Activated T-cell treated with anti-CD3 and anti-CD28 coated beads, Interleukin-2, amount 50 U/mL, for 72 hours (primary cell): ENCODE results near the gene LDAF1. TPM values are rescaled to one million over a fixed set of nuclear protein-coding genes. Genes with fewer than 3 reads are reported as not detected.

ENCODE experiments used
- ATAC-seq, 2 donors: fragments of 150-1000 bp; cut with Tn5 transposase; replicated peaks in 1 of 2; 2 replicates each; pipeline ENCODE4 v1.10.0; 2021; ENCODE audit warnings: moderate library complexity in 2 of 2, mild to moderate bottlenecking in 1 of 2
- DNase-seq, 2 donors: peaks; one replicate each; pipeline ENCODE4 v3.0.0; 2021 to 2022; ENCODE audit warnings: mixed read lengths in 1 of 2
- H3K27ac Mint-ChIP-seq: one replicate; pipeline ENCODE4 v1.8.0; 2022; ENCODE audit warnings: mild to moderate bottlenecking, moderate library complexity, mixed read lengths
- H3K27me3 Mint-ChIP-seq: one replicate; pipeline ENCODE4 v1.8.0; 2022; ENCODE audit warnings: low read depth, mixed read lengths
- H3K36me3 Mint-ChIP-seq, 2 donors: one replicate each; pipeline ENCODE4 v1.8.0; 2022; ENCODE audit warnings: mixed read lengths in 2 of 2, mild to moderate bottlenecking in 1 of 2; ENCODE audit not compliant: insufficient read depth in 2 of 2
- H3K4me1 Mint-ChIP-seq: one replicate; pipeline ENCODE4 v1.8.0; 2022; ENCODE audit warnings: low read depth, mixed read lengths
- H3K4me3 Mint-ChIP-seq, 2 donors: one replicate each; pipeline ENCODE4 v1.8.0; 2022; ENCODE audit warnings: mild to moderate bottlenecking in 2 of 2, mixed read lengths in 2 of 2, moderate library complexity in 2 of 2
- H3K9me3 Mint-ChIP-seq, 2 donors: one replicate each; pipeline ENCODE4 v1.8.0; 2022; ENCODE audit warnings: mixed read lengths in 2 of 2
- total RNA-seq, 2 donors: library from RNA; stranded (reverse); gene quantifications; one replicate each; pipeline ENCODE4 v1.2.3, GENCODE V29; 2022

The LDAF1 gene
- total RNA-seq, 2 donors from 2014 or later, result 10.4 to 12.2 TPM

DNA sequence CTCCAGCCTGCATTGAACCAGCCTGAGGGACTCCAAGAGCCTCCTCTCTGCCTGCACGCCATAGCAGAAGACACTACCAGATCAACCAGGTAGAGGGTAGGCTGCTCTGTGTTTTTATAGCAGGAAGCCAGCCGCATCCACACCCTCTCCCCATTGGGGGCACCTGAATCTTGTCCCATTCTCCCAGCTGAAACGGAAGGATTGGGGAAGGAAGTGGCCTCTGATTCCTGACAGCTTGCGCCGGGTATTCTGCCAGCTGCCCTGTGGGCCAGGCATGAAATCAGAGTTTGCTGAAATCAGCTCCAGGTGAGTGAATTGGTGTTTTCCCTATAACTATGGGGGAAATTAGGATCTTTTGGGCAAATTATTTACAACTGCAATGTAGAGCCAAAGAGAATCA lies 53.0 kb downstream of the LDAF1 start, which contains the start of gene ZP2:
Gene ZP2, minus strand, starts transcription at position 89 of the 400 bp plus-strand sequence. Its CDS starts 27 bp downstream, at position 62.
- H3K27me3 Mint-ChIP-seq, result peaks cover 27% of the 10 kb centered on the region
- ATAC-seq (no peak), DNase-seq (no peak)
- no peaks in the 10 kb centered on the region for H3K36me3 Mint-ChIP-seq
- H3K4me3 Mint-ChIP-seq, result no peak within 1 kb of the TSS
- no peak within 1 kb of the TSS for H3K27ac Mint-ChIP-seq
- no peaks in the 10 kb centered on the region for H3K9me3 Mint-ChIP-seq
- H3K4me1 Mint-ChIP-seq, result no peaks in the 10 kb centered on the region

DNA sequence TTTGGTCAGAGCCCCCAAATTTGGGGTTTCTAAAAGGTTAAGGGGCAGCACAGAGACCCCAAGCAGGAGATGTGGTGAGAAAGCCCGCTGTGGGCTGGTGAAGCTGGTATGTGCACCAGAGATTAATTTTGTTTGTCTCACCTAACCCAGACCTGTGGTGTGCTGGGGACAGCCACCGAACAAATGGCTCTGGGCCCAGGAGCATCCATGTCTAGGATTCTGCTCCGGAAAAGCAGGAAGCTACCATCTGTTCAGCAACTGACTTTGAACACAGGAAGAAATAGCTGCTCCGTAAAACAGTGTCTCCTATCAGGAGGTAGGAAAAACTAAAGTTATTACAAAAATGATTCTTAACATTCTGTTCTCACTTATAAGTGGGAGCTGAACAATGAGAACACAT lies 55.6 kb downstream of the LDAF1 start:
- H3K27ac Mint-ChIP-seq, result no peak overlapping the region
- H3K4me3 Mint-ChIP-seq, result no peak overlapping the region
- H3K9me3 Mint-ChIP-seq, result no peaks in the 10 kb centered on the region
- H3K27me3 Mint-ChIP-seq, result peaks cover 26% of the 10 kb centered on the region
- no peaks in the 10 kb centered on the region for H3K36me3 Mint-ChIP-seq
- no peaks in the 10 kb centered on the region for H3K4me1 Mint-ChIP-seq
- DNase-seq (no peak), ATAC-seq (no peak)

DNA sequence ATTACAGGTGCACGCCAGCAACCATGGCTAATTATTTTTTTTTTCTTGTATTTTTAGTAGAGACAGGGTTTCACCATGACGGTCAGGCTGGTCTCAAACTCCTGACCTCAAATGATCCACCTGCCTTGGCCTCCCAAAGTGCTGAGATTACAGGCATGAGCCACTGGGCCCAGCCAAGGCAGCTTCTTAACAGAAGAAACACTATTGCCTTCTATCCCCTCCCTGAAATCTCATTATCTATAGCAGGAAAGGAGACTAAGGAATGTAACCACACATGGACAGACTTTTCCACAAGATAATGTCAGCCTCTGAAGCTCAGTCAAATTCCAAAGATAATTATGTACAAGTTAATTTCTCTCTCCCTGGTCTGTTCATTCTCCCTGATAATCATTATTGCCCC lies 58.6 kb downstream of the LDAF1 start:
- H3K27ac Mint-ChIP-seq, result no peak overlapping the region
- DNase-seq, result no peak
- H3K27me3 Mint-ChIP-seq, result peaks cover 25% of the 10 kb centered on the region
- H3K36me3 Mint-ChIP-seq, result no peaks in the 10 kb centered on the region
- H3K9me3 Mint-ChIP-seq, result no peaks in the 10 kb centered on the region
- H3K4me3 Mint-ChIP-seq, result no peak overlapping the region
- no peaks in the 10 kb centered on the region for H3K4me1 Mint-ChIP-seq
- no peak for ATAC-seq

DNA sequence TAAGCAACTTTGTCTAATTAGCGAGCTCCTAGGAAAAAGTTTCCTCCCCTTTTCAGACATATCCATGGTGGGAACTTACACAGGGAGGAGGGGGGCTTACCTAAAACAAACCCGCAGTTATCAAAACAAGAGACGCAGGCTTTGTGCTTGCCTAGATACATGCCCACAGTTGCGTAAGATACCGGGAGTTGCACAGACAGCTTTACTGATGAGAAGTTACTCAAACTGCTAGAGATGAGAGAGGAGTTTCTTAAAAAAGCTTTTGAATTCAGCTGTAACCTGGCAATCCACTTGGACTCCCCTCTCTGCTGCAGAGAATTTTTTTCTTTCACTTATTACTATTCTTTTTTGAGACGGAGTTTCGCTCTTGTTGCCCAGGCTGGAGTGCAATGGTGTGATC lies 59.7 kb downstream of the LDAF1 start:
- ATAC-seq (no peak), DNase-seq (no peak)
- H3K27ac Mint-ChIP-seq, result no peak overlapping the region
- H3K9me3 Mint-ChIP-seq, result no peaks in the 10 kb centered on the region
- no peaks in the 10 kb centered on the region for H3K4me1 Mint-ChIP-seq
- H3K4me3 Mint-ChIP-seq, result no peak overlapping the region
- peaks cover 27% of the 10 kb centered on the region for H3K27me3 Mint-ChIP-seq
- H3K36me3 Mint-ChIP-seq, result no peaks in the 10 kb centered on the region

DNA sequence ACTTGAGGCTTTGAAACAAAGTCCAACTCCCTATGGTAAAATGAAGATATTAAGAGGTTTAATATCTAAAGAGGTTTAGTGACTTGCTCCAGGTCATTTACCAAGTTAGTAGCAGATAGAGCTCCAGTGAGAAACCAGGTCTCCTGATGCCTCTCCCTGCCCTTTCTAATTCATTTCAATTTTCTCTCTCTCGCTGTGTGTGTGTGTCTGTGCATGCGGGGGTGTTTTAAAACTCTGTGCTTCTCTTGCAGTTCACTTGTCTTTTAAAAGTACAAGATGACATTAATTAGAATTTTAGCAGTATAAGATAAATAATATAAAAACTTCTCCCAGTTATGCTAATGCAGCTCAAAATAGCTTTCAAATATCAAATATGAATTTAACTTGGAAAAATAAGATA lies 61.1 kb downstream of the LDAF1 start:
- Mint-ChIP-seq H3K4me3 (no peak overlapping the region), H3K27me3 (peaks cover 30% of the 10 kb centered on the region), H3K4me1 (peaks cover 3% of the 10 kb centered on the region), H3K9me3 (no peaks in the 10 kb centered on the region), H3K36me3 (no peaks in the 10 kb centered on the region), H3K27ac (no peak overlapping the region)
- DNase-seq, result no peak
- ATAC-seq, result no peak

DNA sequence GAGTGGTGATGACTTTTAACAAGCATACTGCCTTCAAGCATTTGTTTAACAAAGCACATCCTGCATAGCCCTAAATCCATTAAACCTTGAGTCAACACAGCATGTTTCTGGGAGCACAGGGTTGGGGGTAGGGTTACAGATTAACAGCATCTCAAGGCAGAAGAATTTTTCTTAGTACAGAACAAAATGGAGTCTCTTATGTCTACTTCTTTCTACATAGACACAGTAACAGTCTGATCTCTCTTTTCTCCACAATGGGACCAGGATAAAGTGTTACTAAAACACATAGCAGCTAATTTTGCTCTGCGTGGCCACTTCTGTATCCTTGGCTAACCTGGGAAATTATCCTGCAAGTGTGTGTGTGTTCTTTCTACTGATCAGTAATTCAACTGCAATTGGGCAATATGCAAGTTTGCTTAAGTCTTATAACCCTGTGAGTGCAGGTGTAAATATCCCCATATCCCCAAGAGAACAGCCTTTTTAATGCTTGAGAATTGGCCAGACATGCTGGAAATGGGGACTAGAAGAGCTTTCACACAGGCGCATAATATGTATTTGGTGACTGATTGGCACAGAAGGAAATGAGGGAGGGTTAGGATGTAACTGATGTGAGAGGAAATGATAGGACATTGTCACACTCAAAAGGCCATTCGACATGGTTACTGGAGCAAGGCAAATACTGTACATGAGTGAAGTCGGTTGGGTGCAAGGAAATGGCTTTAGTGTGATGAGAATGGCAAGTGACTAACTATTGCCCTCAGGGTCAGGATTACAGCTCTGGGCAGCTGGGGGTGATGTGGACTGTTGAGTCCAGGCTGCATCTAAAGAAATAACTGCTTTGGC lies 64.2 kb downstream of the LDAF1 start:
- no peak overlapping the region for H3K27ac Mint-ChIP-seq
- H3K4me1 Mint-ChIP-seq, result peaks cover 8% of the 10 kb centered on the region
- no peak for DNase-seq
- H3K27me3 Mint-ChIP-seq, result peaks cover 34% of the 10 kb centered on the region
- no peaks in the 10 kb centered on the region for H3K36me3 Mint-ChIP-seq
- H3K9me3 Mint-ChIP-seq, result no peaks in the 10 kb centered on the region
- ATAC-seq, result no peak
- H3K4me3 Mint-ChIP-seq, result no peak overlapping the region

DNA sequence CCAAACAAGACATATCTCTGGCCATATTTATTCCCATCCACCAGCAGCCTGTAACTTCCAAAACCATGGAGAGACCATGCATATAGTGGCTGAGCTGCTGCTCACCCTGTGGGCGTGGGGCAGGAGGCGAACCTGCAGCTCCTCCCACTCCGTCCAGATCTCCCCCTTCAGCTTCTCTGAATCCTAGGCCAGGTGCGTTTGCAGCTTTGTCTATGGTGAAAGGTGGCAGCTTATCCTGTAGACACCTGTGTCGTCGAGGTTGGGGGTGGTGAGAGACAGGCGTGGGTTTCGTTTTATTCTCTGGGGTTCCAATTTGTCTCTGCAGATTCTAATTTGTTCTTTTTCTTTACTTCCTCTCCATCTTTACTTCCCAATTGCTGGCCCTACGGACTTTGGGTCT lies 65.3 kb downstream of the LDAF1 start:
- Mint-ChIP-seq H3K36me3 (no peaks in the 10 kb centered on the region), H3K27ac (no peak overlapping the region), H3K4me3 (no peak overlapping the region), H3K4me1 (peaks cover 8% of the 10 kb centered on the region), H3K27me3 (peaks cover 44% of the 10 kb centered on the region), H3K9me3 (no peaks in the 10 kb centered on the region)
- ATAC-seq, result no peak
- DNase-seq, result no peak

DNA sequence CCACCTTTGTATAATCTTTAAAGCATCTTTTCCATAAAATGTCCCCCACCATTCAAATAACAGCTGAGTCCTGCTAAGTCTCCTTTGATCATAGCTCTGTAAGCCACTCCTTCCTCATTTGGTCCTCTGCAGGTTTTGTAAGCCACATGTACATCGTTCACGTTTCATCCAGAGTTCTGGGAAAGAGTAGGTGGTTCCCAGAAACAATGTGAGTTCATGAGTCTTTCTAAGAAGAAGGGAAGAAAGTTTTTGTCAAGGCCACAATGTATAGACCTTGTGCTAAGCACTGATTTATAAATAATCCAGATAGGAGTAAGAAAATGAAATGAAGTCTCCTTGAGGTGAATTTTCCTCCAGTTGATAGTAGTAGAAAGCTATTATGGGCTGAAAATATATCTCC lies 66.3 kb downstream of the LDAF1 start:
- H3K9me3 Mint-ChIP-seq, result no peaks in the 10 kb centered on the region
- no peaks in the 10 kb centered on the region for H3K36me3 Mint-ChIP-seq
- H3K4me1 Mint-ChIP-seq, result peaks cover 8% of the 10 kb centered on the region
- no peak for DNase-seq
- peaks cover 55% of the 10 kb centered on the region for H3K27me3 Mint-ChIP-seq
- peak; percentile 43 to 53 for ATAC-seq
- H3K27ac Mint-ChIP-seq, result no peak overlapping the region
- no peak overlapping the region for H3K4me3 Mint-ChIP-seq

DNA sequence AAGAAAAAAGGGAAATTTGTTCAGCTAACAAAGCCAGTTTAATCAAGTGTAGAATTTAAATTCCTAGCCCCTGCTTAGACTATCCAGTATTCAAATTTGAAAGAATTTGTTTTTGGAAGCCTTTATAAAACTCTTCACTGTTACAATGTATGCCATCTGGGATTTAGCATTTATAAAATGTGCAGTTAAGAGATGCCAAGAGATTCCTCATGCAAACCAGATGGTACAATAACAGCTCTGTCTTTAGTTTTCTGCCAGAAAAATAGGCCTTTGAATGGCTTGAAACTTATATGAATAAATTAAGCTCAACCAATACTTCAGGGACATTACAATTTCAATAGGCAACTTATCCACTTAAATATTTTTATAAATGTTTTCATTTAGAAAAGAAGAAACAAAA lies 68.3 kb downstream of the LDAF1 start:
- Mint-ChIP-seq H3K36me3 (no peaks in the 10 kb centered on the region), H3K27me3 (peaks cover 57% of the 10 kb centered on the region)
- no peak for ATAC-seq

DNA sequence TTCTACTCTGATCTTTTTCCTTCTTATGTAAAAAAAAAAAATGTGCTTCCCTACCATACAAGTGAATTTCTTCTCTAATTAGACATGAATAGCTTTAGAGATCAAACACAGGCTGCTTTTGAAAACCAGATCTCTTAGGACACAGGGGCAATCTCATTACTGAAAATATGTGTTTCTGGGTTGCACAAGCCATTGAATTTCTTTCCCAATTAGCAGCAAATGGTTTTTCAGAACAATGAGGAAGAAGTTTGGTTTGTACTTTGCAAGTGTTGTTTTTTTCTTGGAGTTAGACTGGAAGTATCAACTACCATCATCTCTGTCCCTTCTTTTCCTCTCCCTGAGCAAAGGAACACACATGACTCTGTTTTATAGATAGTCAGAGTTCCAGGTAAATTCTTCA lies 69.4 kb downstream of the LDAF1 start:
- Mint-ChIP-seq H3K9me3 (no peaks in the 10 kb centered on the region), H3K27me3 (peaks cover 55% of the 10 kb centered on the region), H3K4me3 (no peak overlapping the region), H3K4me1 (peaks cover 8% of the 10 kb centered on the region), H3K27ac (no peak overlapping the region), H3K36me3 (no peaks in the 10 kb centered on the region)
- no peak for ATAC-seq
- no peak for DNase-seq

More for the DNA sequence above, 68.3 kb downstream of the LDAF1 start:
- no peak overlapping the region for H3K4me3 Mint-ChIP-seq
- no peak for DNase-seq
- H3K4me1 Mint-ChIP-seq, result peaks cover 8% of the 10 kb centered on the region
- H3K9me3 Mint-ChIP-seq, result no peaks in the 10 kb centered on the region
- H3K27ac Mint-ChIP-seq, result no peak overlapping the region

DNA sequence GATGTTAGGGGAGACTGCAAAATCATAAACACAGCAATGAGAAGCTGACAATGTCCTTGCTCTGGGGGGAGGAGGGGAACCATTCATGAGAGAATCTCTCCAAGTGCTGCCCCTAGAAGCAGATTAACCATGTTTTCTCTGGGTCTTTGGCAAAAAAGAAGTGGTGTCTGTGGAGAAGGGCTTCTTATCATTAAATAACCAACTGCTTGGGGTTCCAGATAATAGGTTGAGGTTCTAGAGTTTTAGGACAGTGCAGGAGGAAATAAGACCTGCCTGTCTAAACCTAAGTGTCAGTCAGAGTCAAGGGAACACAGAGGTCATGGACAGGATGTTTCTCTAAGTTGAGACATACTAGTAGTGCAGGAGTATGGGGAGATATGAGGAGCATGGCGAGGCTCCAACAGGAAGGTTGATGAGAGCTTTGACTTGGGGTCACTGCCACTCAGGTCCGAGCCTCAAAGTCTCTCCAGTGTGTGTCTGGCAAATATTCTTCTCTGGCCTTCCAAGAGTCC lies 69.9 kb downstream of the LDAF1 start:
- peaks cover 58% of the 10 kb centered on the region for H3K27me3 Mint-ChIP-seq
- no peaks in the 10 kb centered on the region for H3K9me3 Mint-ChIP-seq
- peaks cover 8% of the 10 kb centered on the region for H3K4me1 Mint-ChIP-seq
- DNase-seq, result no peak
- no peak for ATAC-seq
- H3K4me3 Mint-ChIP-seq, result no peak overlapping the region
- no peaks in the 10 kb centered on the region for H3K36me3 Mint-ChIP-seq
- H3K27ac Mint-ChIP-seq, result no peak overlapping the region
